Measurements from ENCODE around the gene ZSCAN5B. TPM values are rescaled to one million over a fixed set of nuclear protein-coding genes. Genes with fewer than 3 reads are reported as not detected.

The ZSCAN5B gene
- polyA plus RNA-seq, 1 donor: not detected

DNA sequence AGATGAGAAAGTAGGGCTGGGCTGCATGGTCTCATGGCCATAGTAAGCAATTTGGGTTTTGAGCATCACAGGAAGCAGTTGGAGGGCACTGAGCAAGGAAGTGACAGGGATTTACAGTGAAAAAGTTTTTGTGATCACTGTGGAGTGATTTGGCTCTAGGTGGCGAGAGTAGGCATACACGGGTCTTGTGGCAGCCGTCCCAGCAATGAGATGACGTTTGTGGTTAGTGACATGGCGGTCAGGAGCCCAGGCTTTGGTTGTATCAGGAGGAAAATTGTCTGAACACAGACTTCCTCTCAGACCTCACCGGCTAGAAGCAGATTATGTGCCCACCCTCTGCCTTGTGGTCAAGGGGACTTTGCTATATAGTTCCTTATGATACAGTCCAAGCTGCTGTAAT lies 53.2 kb downstream of the ZSCAN5B start:
- no peak for DNase-seq

DNA sequence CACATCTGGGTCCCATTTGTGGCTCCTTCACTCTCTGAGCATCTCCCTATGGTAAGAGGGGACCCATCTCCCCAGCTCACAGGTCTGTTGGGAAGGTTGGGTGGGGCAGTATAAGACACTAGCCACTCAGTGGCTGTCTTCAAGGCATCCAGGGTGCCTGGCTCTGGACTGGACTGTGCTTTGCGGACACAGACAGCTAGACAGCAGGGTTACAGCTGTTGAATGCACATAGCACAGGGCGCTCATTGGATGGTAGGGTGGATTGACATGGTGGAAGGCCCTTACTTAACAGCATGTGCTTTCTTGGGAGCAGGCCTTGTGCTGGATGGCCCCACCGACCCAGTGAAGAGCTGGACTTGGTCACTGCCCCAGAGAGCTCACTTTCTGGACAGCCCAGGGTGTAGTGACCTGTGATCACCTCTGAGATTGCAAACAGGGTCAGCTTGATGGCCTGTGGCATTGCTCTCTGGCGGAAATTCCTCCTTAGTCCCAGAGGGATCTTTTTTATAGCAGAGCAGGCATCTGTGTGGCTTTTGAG lies 54.6 kb downstream of the ZSCAN5B start:
- no peak for DNase-seq

DNA sequence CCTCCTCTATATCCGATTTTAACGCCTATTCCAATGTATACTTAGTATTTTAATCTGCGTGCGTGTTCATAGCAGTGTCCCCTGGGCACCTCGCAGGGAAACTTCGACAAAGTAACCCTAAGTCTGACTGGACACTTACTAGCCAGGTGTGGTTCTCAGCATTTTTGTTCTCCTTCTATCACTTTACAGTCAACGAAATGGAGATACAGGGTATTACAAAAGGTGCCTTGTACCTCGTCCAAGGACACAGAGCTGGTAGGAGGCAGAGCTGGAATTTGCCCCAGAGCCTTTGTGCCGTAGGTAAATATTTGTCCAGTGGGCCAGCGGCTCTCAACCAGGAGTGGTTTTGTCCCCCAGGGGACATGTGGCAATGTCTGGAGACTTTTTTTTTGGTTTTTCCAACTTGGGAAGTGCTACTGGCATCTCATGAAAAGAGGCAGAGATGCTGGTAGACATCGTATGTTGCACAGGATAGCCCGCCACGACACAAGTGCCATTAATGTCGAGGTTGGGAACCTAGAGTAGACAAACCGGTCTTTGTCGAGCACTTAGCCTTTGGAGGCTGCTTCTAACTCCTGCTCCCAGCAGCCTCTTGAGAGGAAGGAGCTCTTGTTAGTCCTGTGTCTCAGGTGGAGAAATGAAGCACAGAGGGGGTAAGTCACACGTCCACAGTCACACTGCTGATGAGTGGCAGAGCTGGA lies 55.3 kb downstream of the ZSCAN5B start:
- DNase-seq: no peak

DNA sequence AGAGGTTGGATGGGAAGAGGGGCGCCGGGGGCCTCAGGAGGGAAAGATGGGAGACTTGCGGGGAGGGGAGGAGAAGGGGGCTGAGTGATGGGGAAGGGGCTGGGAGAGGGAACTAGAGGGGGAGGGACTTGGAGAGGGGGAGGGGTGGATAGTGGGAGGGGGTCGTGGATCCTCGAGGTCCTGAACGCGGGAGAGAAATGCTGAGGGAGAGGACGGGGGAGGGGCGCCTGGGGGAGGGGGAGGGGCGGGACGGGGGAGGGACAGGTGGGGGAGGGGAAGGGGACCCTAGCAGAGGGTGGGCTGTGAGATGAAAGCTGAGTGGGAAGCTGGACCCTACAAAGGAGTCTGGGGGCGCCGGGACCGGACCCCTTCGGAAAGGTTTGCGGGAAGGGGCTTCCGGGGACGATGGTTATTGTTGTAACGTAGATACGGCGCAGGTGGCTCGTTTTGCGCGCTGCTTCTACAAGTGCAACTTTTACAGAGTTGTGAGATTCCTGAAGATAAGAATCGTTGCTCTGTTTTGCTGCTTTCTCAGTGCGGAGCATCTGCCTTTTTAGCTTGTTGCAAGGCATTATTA lies 56.1 kb downstream of the ZSCAN5B start:
- DNase-seq: no peak

DNA sequence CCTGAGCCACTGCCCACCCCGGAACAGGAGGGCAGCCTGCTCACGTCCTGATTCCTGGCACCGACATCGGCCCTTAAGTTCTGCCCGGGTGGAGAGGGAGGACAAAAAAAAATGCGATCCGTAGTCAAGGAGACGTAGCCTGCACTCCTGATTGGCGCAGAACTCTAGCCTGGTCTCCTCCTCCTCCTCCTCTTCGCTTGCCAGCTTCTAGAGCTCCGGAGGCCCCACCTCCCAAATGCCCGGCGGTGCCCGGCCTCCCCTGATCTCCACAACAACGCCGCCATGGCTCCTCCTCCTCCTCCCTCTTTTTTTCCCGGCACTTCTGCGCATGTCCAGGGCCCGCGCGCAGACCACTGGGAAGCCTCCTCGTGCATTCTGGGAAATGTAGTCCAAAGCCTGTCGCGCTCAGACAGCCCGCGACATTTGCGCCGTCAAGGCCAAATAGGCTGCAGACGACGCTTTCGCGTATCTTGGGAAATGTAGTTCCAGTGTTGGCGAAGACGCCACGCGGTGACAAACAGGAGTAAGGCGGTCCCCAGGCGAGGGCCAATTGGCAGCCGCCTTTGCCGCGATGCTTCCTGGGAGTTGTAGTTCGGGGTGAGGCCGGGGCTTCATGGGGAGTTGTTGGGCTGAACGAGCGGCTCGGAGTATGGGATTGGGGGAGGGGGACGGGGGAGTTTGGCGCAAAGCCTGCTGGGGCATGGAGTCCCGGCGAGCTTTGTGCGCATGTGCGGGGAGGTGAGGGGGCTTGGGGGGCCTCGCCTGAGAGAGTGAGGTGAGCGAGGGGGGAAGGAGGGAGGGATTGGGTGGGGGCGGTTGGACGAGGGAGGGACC lies 56.8 kb downstream of the ZSCAN5B start, which contains the start of gene ZNF444:
TSS of gene ZNF444 (plus strand) at position 705 of the 834 bp plus-strand sequence. CDS start 5,625 bp downstream, outside the sequence.
- peak; percentile 98 for DNase-seq

DNA sequence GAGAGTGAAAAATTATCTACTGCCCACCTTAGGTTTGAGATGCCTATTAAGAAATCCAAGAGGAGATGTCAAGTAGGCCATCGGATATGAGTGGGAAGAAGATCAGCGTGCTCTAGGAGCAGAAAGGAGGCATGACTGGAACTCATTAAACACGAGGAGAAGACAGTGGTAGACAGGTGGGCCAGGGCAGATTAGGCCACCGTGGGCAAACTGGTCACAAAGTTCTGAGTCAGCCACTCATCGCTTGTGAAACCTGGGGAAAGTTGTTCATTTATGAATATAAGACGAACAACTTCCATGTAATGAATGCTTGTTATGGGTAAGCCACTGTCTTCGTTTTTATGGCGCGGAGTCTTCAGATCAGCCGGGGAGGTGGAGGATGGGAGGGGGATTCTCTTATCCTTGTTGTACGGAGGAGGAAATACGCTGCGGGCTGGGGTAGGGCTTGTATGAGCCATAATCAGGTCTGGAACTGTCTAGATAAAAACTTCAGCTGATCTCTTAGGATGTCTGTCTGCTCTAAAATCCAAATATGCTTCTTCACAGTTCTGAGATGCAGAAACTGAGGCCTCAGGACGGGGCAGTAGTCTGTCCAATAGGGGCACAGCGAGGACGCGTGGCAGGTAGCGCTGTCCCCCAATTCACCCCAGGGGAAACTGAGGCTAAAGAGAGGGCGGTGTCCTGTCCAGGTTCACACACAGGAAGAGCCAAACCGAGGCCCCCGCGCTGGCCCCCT lies 57.6 kb downstream of the ZSCAN5B start:
- no peak for DNase-seq

Other genes with a start within 250 kb of the ZSCAN5B start
- not detected for gene NLRP8, start 250.0 kb downstream of the ZSCAN5B start, polyA plus RNA-seq (ENCODE audit: insufficient read length)
- not detected for gene NLRP5, start 211.0 kb downstream of the ZSCAN5B start, polyA plus RNA-seq (ENCODE audit: insufficient read length)
- gene ZNF787, start 76.5 kb downstream of the ZSCAN5B start, polyA plus RNA-seq (ENCODE audit: insufficient read length): 33.4 TPM
- gene ZNF444, start 56.5 kb downstream of the ZSCAN5B start, polyA plus RNA-seq (ENCODE audit: insufficient read length): 24.5 TPM
- gene GALP, start 21.8 kb downstream of the ZSCAN5B start, polyA plus RNA-seq (ENCODE audit: insufficient read length): not detected
- gene ZSCAN5C, start 4.5 kb upstream of the ZSCAN5B start, polyA plus RNA-seq (ENCODE audit: insufficient read length): not detected
- 1.3 TPM for gene EDDM13, start 75.0 kb upstream of the ZSCAN5B start, polyA plus RNA-seq (ENCODE audit: insufficient read length)
- gene ZSCAN5A, start 117.1 kb upstream of the ZSCAN5B start, polyA plus RNA-seq (ENCODE audit: insufficient read length): 8.1 TPM
- gene ZNF582, start 195.8 kb upstream of the ZSCAN5B start, polyA plus RNA-seq (ENCODE audit: insufficient read length): 6.0 TPM
- gene ZNF583, start 206.5 kb upstream of the ZSCAN5B start, polyA plus RNA-seq (ENCODE audit: insufficient read length): 7.0 TPM

Measured in hindlimb muscle (tissue), 1 donor.